Karpas-422 (cell line): ENCODE measurements around the gene ALOX5. TPM values are rescaled to one million over a fixed set of nuclear protein-coding genes. Genes with fewer than 3 reads are reported as not detected.

Experiments
- DNase-seq: peaks from one replicate; pipeline ENCODE4 v3.0.0-alpha.2; 2015
- H2AFZ ChIP-seq: fragments of 200-600 bp; sonication (generic); 2 replicates; pipeline ENCODE4 v1.6.1; 2014; ENCODE audit warnings: antibody characterized with exemption, low read length, mixed read lengths
- H3K27ac ChIP-seq: fragments of 200-600 bp; sonication (generic); 2 replicates; pipeline ENCODE4 v1.5.1; 2014; ENCODE audit warnings: mild to moderate bottlenecking, low read length, moderate library complexity
- H3K27me3 ChIP-seq: fragments of 200-600 bp; sonication (generic); 2 replicates; pipeline ENCODE4 v1.6.1; 2014; ENCODE audit warnings: low read length, mixed read lengths
- H3K36me3 ChIP-seq: fragments of 200-600 bp; sonication (generic); 2 replicates; pipeline ENCODE4 v1.6.1; 2014; ENCODE audit warnings: low read length, mixed read lengths; ENCODE audit not compliant: insufficient read depth
- H3K4me1 ChIP-seq: fragments of 200-600 bp; sonication (generic); 2 replicates; pipeline ENCODE4 v1.6.1; 2014; ENCODE audit warnings: mild to moderate bottlenecking, low read length, mixed read lengths
- H3K4me2 ChIP-seq: fragments of 200-600 bp; sonication (generic); 2 replicates; pipeline ENCODE4 v1.6.1; 2014; ENCODE audit warnings: low read length, low read depth, mild to moderate bottlenecking; ENCODE audit not compliant: poor library complexity, severe bottlenecking
- H3K4me3 ChIP-seq: fragments of 200-600 bp; sonication (generic); 2 replicates; pipeline ENCODE4 v1.5.1; 2014; ENCODE audit warnings: mild to moderate bottlenecking, antibody characterized with exemption, low read length, mixed read lengths
- H3K79me2 ChIP-seq: fragments of 200-600 bp; sonication (generic); 2 replicates; pipeline ENCODE4 v1.6.1; 2014; ENCODE audit warnings: mild to moderate bottlenecking, low read length, mixed read lengths
- H3K9ac ChIP-seq: fragments of 200-600 bp; sonication (generic); 2 replicates; pipeline ENCODE4 v1.6.0; 2014; ENCODE audit warnings: low read length
- H3K9me2 ChIP-seq: fragments of 200-600 bp; sonication (generic), shearing (Covaris generic); replicated peaks from 2 replicates; pipeline ENCODE4 v1.6.0; 2014; ENCODE audit warnings: mild to moderate bottlenecking, low read length, moderate library complexity; ENCODE audit not compliant: insufficient read depth
- H3K9me3 ChIP-seq: fragments of 300-700, 200-600 bp; sonication (generic); 2 replicates; pipeline ENCODE4 v1.6.1; 2014; ENCODE audit warnings: low read length, mixed read lengths
- H4K20me1 ChIP-seq: fragments of 200-600 bp; sonication (generic); 2 replicates; pipeline ENCODE4 v1.6.1; 2014; ENCODE audit warnings: mild to moderate bottlenecking, antibody characterized with exemption, low read length, low read depth; ENCODE audit not compliant: insufficient read depth
- total RNA-seq: library from RNA; depleted of rRNA; stranded (reverse); fragments of >200 nt; shearing (Covaris generic); gene quantifications from 2 replicates; pipeline ENCODE4 v1.2.3, GENCODE V29; 2014; ENCODE audit warnings: low replicate concordance

The ALOX5 gene
- total RNA-seq, 1 experiment from 2014 or later: 480 TPM

GRCh38 chr10:45433716-45434469, 59.9 kb downstream of the ALOX5 start:
- Histone ChIP-seq H4K20me1 (peaks cover 29% of the 10 kb centered on the region; the same call in 1 of the 2 replicates), H3K9ac (no peak overlapping the region), H3K4me2 (no peak overlapping the region), H3K27ac (no peak overlapping the region; the same call in 1 of the 2 replicates), H3K9me2 (no peaks in the 10 kb centered on the region), H3K36me3 (peaks cover 82% of the 10 kb centered on the region), H3K4me1 (peaks cover 40% of the 10 kb centered on the region), H3K4me3 (no peak overlapping the region), H3K27me3 (no peaks in the 10 kb centered on the region), H3K9me3 (no peaks in the 10 kb centered on the region), H2AFZ (no peak overlapping the region), H3K79me2 (peaks cover 71% of the 10 kb centered on the region)
- DNase-seq: no peak

GRCh38 chr10:45437587-45438465, 63.8 kb downstream of the ALOX5 start:
- no peak overlapping the region for H3K9ac ChIP-seq
- no peak for DNase-seq
- H3K79me2 ChIP-seq: peaks cover 45% of the 10 kb centered on the region
- no peak overlapping the region for H3K27ac ChIP-seq
- H3K9me3 ChIP-seq: no peaks in the 10 kb centered on the region
- peaks cover 83% of the 10 kb centered on the region for H3K36me3 ChIP-seq
- no peak overlapping the region for H2AFZ ChIP-seq
- H3K27me3 ChIP-seq: no peaks in the 10 kb centered on the region
- H3K4me1 ChIP-seq: peaks cover 57% of the 10 kb centered on the region
- H3K4me2 ChIP-seq: no peak overlapping the region
- no peak overlapping the region for H3K4me3 ChIP-seq
- H3K9me2 ChIP-seq: no peaks in the 10 kb centered on the region
- peaks cover 29% of the 10 kb centered on the region; the same call in 1 of the 2 replicates for H4K20me1 ChIP-seq

- DNase-seq: no peak
- Histone ChIP-seq H4K20me1 (peaks cover 28% of the 10 kb centered on the region; the same call in 1 of the 2 replicates), H3K27me3 (no peaks in the 10 kb centered on the region), H3K4me2 (no peak overlapping the region), H3K4me1 (peaks cover 57% of the 10 kb centered on the region), H3K4me3 (no peak overlapping the region), H3K79me2 (peaks cover 38% of the 10 kb centered on the region), H3K36me3 (peaks cover 77% of the 10 kb centered on the region), H3K27ac (no peak overlapping the region), H3K9ac (no peak overlapping the region), H3K9me2 (no peaks in the 10 kb centered on the region), H2AFZ (no peak overlapping the region), H3K9me3 (no peaks in the 10 kb centered on the region)
These were observed 64.6 kb downstream of the ALOX5 start for GRCh38 chr10:45438466-45439090.

GRCh38 chr10:45439365-45439764, 65.3 kb downstream of the ALOX5 start:
- H3K9me3 ChIP-seq: no peaks in the 10 kb centered on the region
- no peak overlapping the region for H3K4me2 ChIP-seq
- peaks cover 30% of the 10 kb centered on the region for H3K79me2 ChIP-seq
- no peak overlapping the region for H3K4me3 ChIP-seq
- H3K27me3 ChIP-seq: no peaks in the 10 kb centered on the region
- H3K9ac ChIP-seq: no peak overlapping the region
- H3K9me2 ChIP-seq: no peaks in the 10 kb centered on the region
- H3K4me1 ChIP-seq: peaks cover 56% of the 10 kb centered on the region
- no peak for DNase-seq
- no peak overlapping the region for H3K27ac ChIP-seq
- H3K36me3 ChIP-seq: peaks cover 69% of the 10 kb centered on the region
- H4K20me1 ChIP-seq: peaks cover 20% of the 10 kb centered on the region; the same call in 1 of the 2 replicates
- no peak overlapping the region for H2AFZ ChIP-seq

GRCh38 chr10:45439873-45440272, 65.9 kb downstream of the ALOX5 start:
- H3K27me3 ChIP-seq: no peaks in the 10 kb centered on the region
- no peak overlapping the region for H3K9ac ChIP-seq

GRCh38 chr10:45440511-45441062, 66.6 kb downstream of the ALOX5 start:
- H4K20me1 ChIP-seq: peaks cover 17% of the 10 kb centered on the region; the same call in 1 of the 2 replicates
- H3K27me3 ChIP-seq: no peaks in the 10 kb centered on the region
- no peaks in the 10 kb centered on the region for H3K9me2 ChIP-seq
- H3K27ac ChIP-seq: no peak overlapping the region
- peaks cover 19% of the 10 kb centered on the region for H3K79me2 ChIP-seq
- no peak overlapping the region for H3K4me3 ChIP-seq
- DNase-seq: no peak
- no peaks in the 10 kb centered on the region for H3K9me3 ChIP-seq
- H3K36me3 ChIP-seq: peaks cover 62% of the 10 kb centered on the region
- H3K9ac ChIP-seq: no peak overlapping the region
- H3K4me1 ChIP-seq: peaks cover 47% of the 10 kb centered on the region
- no peak overlapping the region for H3K4me2 ChIP-seq
- no peak overlapping the region for H2AFZ ChIP-seq

More at GRCh38 chr10:45439873-45440272, 65.9 kb downstream of the ALOX5 start:
- Histone ChIP-seq H3K27ac (no peak overlapping the region), H3K4me3 (no peak overlapping the region), H3K4me1 (peaks cover 51% of the 10 kb centered on the region), H3K9me2 (no peaks in the 10 kb centered on the region), H3K9me3 (no peaks in the 10 kb centered on the region), H3K36me3 (peaks cover 67% of the 10 kb centered on the region), H3K79me2 (peaks cover 25% of the 10 kb centered on the region), H3K4me2 (no peak overlapping the region), H2AFZ (no peak overlapping the region), H4K20me1 (peaks cover 16% of the 10 kb centered on the region; the same call in 1 of the 2 replicates)
- no peak for DNase-seq

GRCh38 chr10:45441239-45442190, 67.5 kb downstream of the ALOX5 start:
- Histone ChIP-seq H3K9me2 (no peaks in the 10 kb centered on the region), H3K9me3 (no peaks in the 10 kb centered on the region), H3K4me1 (peaks cover 38% of the 10 kb centered on the region), H3K27me3 (no peaks in the 10 kb centered on the region), H3K4me2 (no peak overlapping the region), H3K9ac (no peak overlapping the region), H3K36me3 (peaks cover 56% of the 10 kb centered on the region), H3K79me2 (peaks cover 10% of the 10 kb centered on the region), H2AFZ (no peak overlapping the region), H3K27ac (peak overlapping the region; percentile 43), H4K20me1 (peaks cover 12% of the 10 kb centered on the region; the same call in 1 of the 2 replicates), H3K4me3 (no peak overlapping the region)
- DNase-seq: no peak
